Vagina (tissue), 2 donors: Measurements from ENCODE around the gene SLC12A8.

ENCODE experiments used
- CTCF ChIP-seq, 3 experiments: fragments of 450-650 bp in 2 of 3; fragments of 200-600 bp in 1 of 3; sonication (generic) in 1 of 3; IDR thresholded peaks; one replicate each; pipeline ENCODE4 v1.5.1; 2017 to 2019; ENCODE audit warnings: antibody characterized with exemption in 3 of 3, mild to moderate bottlenecking in 2 of 3, moderate library complexity in 2 of 3
- POLR2A ChIP-seq, 2 donors: fragments of 450-650 bp; IDR thresholded peaks; one replicate each; pipeline ENCODE4 v1.6.1; 2017; ENCODE audit warnings: antibody characterized with exemption in 2 of 2, mild to moderate bottlenecking in 2 of 2, moderate library complexity in 2 of 2

- TF ChIP-seq CTCF (IDR thresholded peaks at IDR 0.05) (no peak), POLR2A (IDR thresholded peaks at IDR 0.05) (no peak)
Observed at GRCh38 chr3:125118600-125118999, 93.9 kb downstream of the SLC12A8 start.
